NOMO-1 treated with dmso at 0.1 percent for 144 hours (cell line): ENCODE measurements around the gene C12orf56.
A peak's percentile ranks its signal among the peaks of the same experiment; 100 is the strongest.

Source experiments
- DNase-seq: peaks from one replicate; lab custom pipeline; 2025; ENCODE audit not compliant: unreplicated experiment; lab: John Stamatoyannopoulos, UW

The C12orf56 gene

GRCh38 chr12:64390275-64390851 is at the start of gene C12orf56:
Gene C12orf56 (minus strand): TSS chr12:64390758. CDS start chr12:64390565, 193 bp downstream.
- DNase-seq, result no peak

GRCh38 chr12:64440100-64440499 is 49.5 kb upstream of the C12orf56 start:
- no peak for DNase-seq

GRCh38 chr12:64433915-64434314 is 43.4 kb upstream of the C12orf56 start:
- DNase-seq, result no peak

- DNase-seq, result no peak
These were observed 41.2 kb upstream of the C12orf56 start for GRCh38 chr12:64431791-64432190.

GRCh38 chr12:64430886-64431285 is 40.3 kb upstream of the C12orf56 start:
- no peak for DNase-seq

GRCh38 chr12:64428956-64429355 is 38.4 kb upstream of the C12orf56 start:
- DNase-seq, result no peak

GRCh38 chr12:64427988-64428387 is 37.4 kb upstream of the C12orf56 start:
- DNase-seq, result no peak

GRCh38 chr12:64419696-64420095 is 29.1 kb upstream of the C12orf56 start:
- DNase-seq, result no peak

GRCh38 chr12:64418209-64418608 is 27.7 kb upstream of the C12orf56 start:
- DNase-seq, result no peak

GRCh38 chr12:64413884-64414283 is 23.3 kb upstream of the C12orf56 start:
- no peak for DNase-seq

GRCh38 chr12:64412459-64412858 is 21.9 kb upstream of the C12orf56 start:
- DNase-seq, result no peak

- DNase-seq, result no peak
These were observed 20.9 kb upstream of the C12orf56 start for GRCh38 chr12:64411427-64411826.

- DNase-seq, result no peak
These were observed 17.0 kb upstream of the C12orf56 start for GRCh38 chr12:64407342-64408223.

- DNase-seq, result peak; percentile 43
These were observed 14.1 kb upstream of the C12orf56 start for GRCh38 chr12:64404470-64405256.

- peak; percentile 93 for DNase-seq
These were observed 13.3 kb upstream of the C12orf56 start, which contains the start of gene XPOT for GRCh38 chr12:64403707-64404469. Gene XPOT (plus strand): TSS chr12:64404392. CDS start chr12:64410036, 5,644 bp downstream.

GRCh38 chr12:64402181-64402580 is 11.6 kb upstream of the C12orf56 start:
- DNase-seq, result no peak

- no peak for DNase-seq
These were observed 9.5 kb upstream of the C12orf56 start for GRCh38 chr12:64400041-64400440.

GRCh38 chr12:64395739-64396138 is 5.2 kb upstream of the C12orf56 start:
- no peak for DNase-seq

GRCh38 chr12:64392221-64392620 is 1.7 kb upstream of the C12orf56 start:
- no peak for DNase-seq

- no peak for DNase-seq
These were observed 1.4 kb downstream of the C12orf56 start for GRCh38 chr12:64389154-64389553.
